Astrocyte of the cerebellum (primary cell): ENCODE measurements around the gene RET.

ENCODE experiments used
- DNase-seq: peaks from one replicate; pipeline ENCODE4 v3.0.0-alpha.2; 2011; ENCODE audit warnings: low read depth
- H3K4me3 ChIP-seq: 2 replicates; pipeline ENCODE4 v1.5.1; 2011; ENCODE audit warnings: mild to moderate bottlenecking, low read depth, low read length, moderate library complexity
- in situ Hi-C: cut with HindIII; loops from 2 replicates; pipeline ENCODE4 v1.10.0; 2017; ENCODE audit warnings: low sequenced_read_pairs
- TF ChIP-seq, protein P1 (sequence below): IDR thresholded peaks from 2 replicates; pipeline ENCODE4 v1.5.1; 2012; ENCODE audit warnings: low read length, low read depth, moderate library complexity, mild to moderate bottlenecking; ENCODE audit errors: missing control alignments

Gene RET

DNA sequence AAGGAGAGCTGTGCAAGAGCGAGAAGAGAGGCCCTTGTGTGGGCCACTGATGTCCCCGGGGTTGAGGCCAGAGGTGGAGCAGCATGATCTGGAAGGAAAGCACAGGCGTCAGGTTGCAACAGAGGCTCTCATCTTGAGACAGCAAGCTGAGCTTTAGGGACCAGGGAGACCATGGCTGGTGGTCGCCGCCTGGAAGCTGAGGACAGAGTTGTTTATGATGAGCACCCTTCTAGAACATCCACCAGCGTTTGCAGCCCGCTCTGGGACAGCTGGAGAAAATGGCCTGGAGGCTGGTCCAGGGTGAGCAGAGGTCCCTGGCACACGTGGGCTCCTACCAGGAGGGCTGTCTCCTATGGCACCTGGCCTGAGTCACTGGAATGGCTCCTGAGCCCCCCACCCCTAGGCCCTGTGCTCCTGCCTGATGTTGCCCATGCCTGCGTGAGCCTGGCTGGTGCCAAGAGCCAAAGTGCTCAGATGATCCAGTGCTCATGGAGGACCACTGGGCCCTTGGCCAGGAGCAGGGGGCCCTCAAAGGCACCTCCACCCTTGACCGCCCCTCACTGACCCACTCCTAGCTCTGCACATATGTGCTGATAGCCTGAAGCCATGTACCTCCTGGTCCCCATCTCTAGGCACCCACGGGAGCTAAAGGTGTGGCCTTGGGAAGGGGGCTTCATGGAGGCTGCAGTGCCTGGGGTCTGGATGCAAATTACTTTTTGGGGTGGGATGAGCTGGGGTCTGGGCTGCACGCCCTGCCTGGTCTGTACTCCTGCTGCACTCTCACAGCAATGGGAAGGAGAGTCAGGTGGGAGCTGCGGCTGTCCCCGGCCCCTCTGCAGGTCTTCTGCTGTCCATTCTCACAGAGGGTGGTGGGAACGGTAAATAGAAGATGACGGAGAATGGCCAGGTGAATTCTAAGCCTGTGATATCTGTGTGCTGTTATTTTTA lies 40.1 kb upstream of the RET start:
- no peak overlapping the region for H3K4me3 ChIP-seq
- TF ChIP-seq, protein P1, sequence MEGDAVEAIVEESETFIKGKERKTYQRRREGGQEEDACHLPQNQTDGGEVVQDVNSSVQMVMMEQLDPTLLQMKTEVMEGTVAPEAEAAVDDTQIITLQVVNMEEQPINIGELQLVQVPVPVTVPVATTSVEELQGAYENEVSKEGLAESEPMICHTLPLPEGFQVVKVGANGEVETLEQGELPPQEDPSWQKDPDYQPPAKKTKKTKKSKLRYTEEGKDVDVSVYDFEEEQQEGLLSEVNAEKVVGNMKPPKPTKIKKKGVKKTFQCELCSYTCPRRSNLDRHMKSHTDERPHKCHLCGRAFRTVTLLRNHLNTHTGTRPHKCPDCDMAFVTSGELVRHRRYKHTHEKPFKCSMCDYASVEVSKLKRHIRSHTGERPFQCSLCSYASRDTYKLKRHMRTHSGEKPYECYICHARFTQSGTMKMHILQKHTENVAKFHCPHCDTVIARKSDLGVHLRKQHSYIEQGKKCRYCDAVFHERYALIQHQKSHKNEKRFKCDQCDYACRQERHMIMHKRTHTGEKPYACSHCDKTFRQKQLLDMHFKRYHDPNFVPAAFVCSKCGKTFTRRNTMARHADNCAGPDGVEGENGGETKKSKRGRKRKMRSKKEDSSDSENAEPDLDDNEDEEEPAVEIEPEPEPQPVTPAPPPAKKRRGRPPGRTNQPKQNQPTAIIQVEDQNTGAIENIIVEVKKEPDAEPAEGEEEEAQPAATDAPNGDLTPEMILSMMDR: no peak
- no peak for DNase-seq
- in situ Hi-C loops: no loop called here

DNA sequence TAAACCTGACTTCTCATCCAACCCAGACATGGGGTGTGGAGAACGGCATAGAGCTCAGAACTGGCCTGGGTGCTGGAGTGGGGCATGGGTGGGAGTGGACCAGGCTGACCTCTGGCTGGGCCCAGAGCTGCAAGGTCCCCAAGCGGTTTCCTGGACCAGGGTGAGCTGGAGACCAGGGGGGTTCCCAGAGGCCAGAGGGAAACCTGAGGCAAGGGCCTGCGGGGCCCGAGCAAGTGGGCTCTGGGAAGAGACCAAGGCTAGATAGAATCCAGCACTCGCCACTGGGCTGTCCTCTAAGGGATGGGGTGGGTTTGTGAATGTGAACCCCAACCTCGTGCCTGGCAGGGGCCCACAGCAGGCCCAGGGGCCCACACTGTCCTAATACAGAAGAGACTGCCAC lies 39.4 kb upstream of the RET start:
- H3K4me3 ChIP-seq: no peak overlapping the region
- no peak for DNase-seq
- in situ Hi-C loops: no loop called here
- TF ChIP-seq, protein P1: no peak

DNA sequence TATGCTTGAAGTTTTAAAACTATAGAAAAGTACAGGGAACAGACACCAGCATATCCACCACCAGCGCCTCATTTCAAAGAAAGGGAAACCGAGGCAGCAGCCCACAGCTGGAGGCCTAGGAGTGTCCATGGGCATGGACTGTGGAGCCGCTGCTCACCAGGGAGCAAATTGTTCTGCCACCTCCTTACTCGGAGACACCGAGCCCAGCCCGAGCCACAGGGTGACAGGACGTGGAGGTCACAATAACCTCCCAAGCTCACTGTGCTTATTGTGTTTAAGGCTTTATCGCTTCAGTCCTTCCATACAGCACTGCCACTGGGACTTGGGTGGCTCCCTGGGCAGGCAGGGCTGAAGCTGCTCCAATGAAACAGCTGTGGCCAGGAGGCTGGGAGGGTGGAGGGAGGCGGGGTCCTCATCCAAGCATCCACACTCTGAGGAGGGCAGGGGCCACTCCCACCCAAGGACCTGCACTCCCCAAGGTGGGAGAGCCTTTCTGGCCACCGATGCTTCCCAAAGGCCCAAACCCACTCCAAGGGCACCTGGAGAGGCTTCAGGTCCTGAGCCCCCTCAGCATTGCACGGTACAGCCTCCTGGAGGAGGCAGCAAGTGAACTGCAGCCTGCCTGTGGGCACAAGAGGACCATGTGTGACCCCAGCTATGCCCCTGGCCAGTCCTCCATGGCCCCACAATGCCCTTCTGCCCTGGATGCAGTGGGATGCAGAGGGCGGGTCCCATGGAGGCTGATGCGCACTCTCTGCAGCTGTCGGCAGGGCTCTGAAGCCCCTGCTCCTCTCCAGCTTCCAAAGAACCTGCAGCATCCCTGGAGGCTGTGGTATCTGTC lies 38.7 kb upstream of the RET start:
- no peak overlapping the region for H3K4me3 ChIP-seq
- DNase-seq: no peak
- in situ Hi-C loops: no loop called here

DNA sequence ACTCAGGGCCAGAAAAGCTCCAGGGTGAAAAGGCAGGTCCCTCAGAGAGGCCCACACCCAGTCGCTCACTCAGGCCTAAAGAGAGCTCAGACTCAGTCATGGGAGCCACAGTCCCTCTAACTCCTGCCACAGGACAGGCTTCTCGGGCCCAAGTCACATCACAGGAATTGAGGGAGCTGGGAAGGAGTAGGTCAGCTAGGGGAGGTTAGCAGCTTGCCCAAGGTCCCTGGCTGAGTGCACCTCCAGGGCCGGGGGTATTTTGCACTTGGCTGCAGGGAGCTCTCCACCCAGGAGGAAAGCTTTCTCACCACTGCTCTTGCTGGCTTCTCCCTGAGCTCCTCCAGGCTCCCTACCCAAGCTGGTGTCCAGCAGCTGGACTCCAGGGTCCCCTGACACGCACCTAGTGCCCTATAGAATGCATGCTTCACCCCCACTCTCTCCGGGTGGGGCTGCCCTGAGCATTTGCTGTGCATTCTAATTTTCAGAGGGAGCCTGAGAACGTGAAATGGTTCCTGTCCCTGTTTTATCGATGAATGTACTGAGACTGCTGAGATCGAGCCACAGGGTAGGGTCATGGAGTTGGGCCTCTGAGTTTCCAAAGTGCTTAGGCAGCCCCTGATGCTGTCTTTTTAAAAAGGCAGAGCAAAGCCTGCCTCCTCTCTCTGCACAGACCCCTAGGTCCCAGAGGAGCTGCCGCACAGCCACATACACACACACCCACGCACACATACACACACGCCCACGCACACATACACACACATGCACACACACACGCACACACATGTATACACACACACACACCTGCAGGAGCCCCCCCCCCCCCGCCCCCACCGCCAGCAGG lies 37.9 kb upstream of the RET start:
- TF ChIP-seq, protein P1: no peak
- in situ Hi-C loops: no loop called here

More for the DNA sequence above, 38.7 kb upstream of the RET start:
- TF ChIP-seq, protein P1: no peak

DNA sequence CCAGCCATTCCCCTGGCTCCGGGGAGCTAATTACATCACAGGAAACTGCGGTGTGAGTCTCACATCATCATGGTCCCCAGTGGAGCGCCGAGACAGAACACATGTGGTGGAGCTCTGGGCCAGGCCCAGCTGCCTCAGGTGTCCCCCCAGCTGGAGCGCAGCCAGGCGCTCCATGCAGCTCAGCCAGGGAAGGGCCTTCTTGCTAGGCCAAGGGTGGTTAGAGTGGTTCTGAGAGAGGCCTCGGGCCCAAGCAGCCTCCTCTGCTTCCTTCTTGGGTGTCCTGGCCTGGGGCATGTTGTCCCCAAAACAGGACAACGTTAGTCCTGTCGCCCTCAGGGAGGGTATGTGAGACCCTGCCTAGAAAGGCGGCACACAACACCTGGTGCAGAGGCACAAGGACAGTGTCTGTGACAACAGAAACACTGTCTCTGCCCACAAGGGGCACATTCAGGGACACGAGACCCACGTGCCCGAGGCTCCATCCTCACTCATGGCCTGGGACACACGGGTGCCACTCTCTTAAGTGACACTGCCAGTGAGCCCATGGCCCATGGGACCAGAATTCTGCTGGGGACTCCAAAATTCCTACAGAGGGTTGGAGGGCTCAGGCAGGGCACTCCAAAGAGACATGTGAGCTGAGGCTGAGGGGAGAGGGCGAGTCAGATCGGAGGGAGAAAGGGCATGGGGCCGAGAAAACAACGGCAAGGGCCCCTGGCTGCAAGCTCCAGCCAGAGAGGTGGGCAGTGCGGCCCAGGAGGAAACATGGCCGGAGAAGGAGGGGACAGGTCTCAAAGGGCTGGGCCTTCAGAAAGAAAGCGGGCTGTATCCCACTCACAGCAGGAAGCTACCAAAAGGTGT lies 37.0 kb upstream of the RET start:
- TF ChIP-seq, protein P1: no peak
- no peak for DNase-seq
- in situ Hi-C loops: no loop called here
- H3K4me3 ChIP-seq: no peak overlapping the region

More for the DNA sequence above, 37.9 kb upstream of the RET start:
- DNase-seq: no peak
- no peak overlapping the region for H3K4me3 ChIP-seq
